NCI-H345 (cell line): Measurements from ENCODE around the gene FRY.

Source experiments
- DNase-seq: peaks from one replicate; lab custom pipeline; 2025; lab: John Stamatoyannopoulos, UW

The FRY gene

GRCh38 chr13:32310134-32310706, 278.6 kb downstream of the FRY start:
- DNase-seq: peak; percentile 2

- no peak for DNase-seq
Measured at GRCh38 chr13:32311188-32311897, 279.8 kb downstream of the FRY start.

GRCh38 chr13:32314271-32315237, 283.0 kb downstream of the FRY start:
- DNase-seq: peak; percentile 20

GRCh38 chr13:32315238-32316027, 283.9 kb downstream of the FRY start, which contains the start of the genes BRCA2 and ZAR1L:
Gene BRCA2 (plus strand): TSS chr13:32315508. CDS start chr13:32316461, 953 bp downstream.
Gene ZAR1L (minus strand): TSS chr13:32315363. CDS start chr13:32311925, 3,438 bp downstream.
- DNase-seq: peak; percentile 86

- peak; percentile 44 for DNase-seq
Measured at GRCh38 chr13:32316028-32316339, 284.4 kb downstream of the FRY start.

- DNase-seq: no peak
Measured at GRCh38 chr13:32316501-32316900, 284.9 kb downstream of the FRY start.

- DNase-seq: no peak
Measured at GRCh38 chr13:32317716-32318465, 286.3 kb downstream of the FRY start.

GRCh38 chr13:32320528-32320927, 289.0 kb downstream of the FRY start:
- DNase-seq: no peak

- no peak for DNase-seq
Measured at GRCh38 chr13:32323912-32324311, 292.3 kb downstream of the FRY start.

GRCh38 chr13:32330441-32330840, 298.9 kb downstream of the FRY start:
- no peak for DNase-seq

- DNase-seq: no peak
Measured at GRCh38 chr13:32334671-32335070, 303.1 kb downstream of the FRY start.

- no peak for DNase-seq
Measured at GRCh38 chr13:32340914-32341313, 309.3 kb downstream of the FRY start.

GRCh38 chr13:32347651-32348050, 316.1 kb downstream of the FRY start:
- DNase-seq: no peak
